ENCODE data around the gene ACOXL. TPM values are rescaled to one million over a fixed set of nuclear protein-coding genes. Genes with fewer than 3 reads are reported as not detected.

ACOXL gene
- total and polyA plus RNA-seq, 10 of the 15 experiments (the other 5 are each of a cell fraction or from before 2014, with no cell fraction given): 0.05 to 1.3 (median 0.71) TPM

DNA sequence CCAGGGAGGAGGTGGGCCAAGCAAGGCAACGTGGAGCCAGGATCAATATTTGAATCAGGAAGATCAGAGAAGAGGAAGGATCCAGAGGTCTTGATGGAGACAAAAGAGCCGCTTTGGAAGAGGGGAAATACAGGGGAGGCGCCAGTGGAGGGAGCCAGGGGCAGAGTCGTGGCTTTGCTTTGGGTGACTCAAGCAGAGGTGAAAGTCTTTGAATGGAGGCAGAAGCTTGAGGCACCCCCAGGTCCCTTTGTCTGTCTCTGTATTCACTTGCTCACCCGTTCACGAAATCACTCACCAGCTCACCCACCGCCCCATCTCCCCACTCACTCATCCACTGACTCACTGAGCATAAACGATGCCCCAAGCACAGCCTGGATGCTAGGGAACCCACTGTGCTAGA lies 134.1 kb downstream of the ACOXL start:
- Histone ChIP-seq H4K20me1 (ENCODE audit: control insufficient read depth, insufficient read depth) (no peaks in the 10 kb centered on the region), H3K27me3 (replicated peaks in 1 of 2; ENCODE audit: control insufficient read depth in 2 of 2, insufficient read depth in 2 of 2, low read length in 1 of 2) (peaks cover 0 to 1% of the 10 kb centered on the region in 2 experiments; a peak in 2 of 4 replicates), H3K36me3 (ENCODE audit: control insufficient read depth in 2 of 2, insufficient read depth in 2 of 2, low read length in 1 of 2) (no peaks in the 10 kb centered on the region), H3K4me3 (no peak overlapping the region), H3K79me2 (ENCODE audit: control insufficient read depth, insufficient read depth, low read length) (no peaks in the 10 kb centered on the region), H3K9me3 (replicated peaks; ENCODE audit: control insufficient read depth, insufficient read depth, low read length) (no peaks in the 10 kb centered on the region; the same call in 2 of the 3 replicates), H3K4me2 (ENCODE audit: control insufficient read depth, insufficient read depth) (no peak overlapping the region), H3K9ac (ENCODE audit: control insufficient read depth, insufficient read depth, low read length) (no peak overlapping the region), H2AFZ (ENCODE audit: control insufficient read depth, low read depth, low read length) (no peak overlapping the region), H3K4me1 (ENCODE audit: control insufficient read depth, insufficient read depth, low read length) (peaks cover 33% of the 10 kb centered on the region), H3K27ac (ENCODE audit: control insufficient read depth, insufficient read depth) (no peak overlapping the region)
- DNase-seq (ENCODE audit: low read depth, low spot score) (no peak), FAIRE-seq (no peak), ATAC-seq (no peak)
- intact Hi-C loops (cut with micrococcal nuclease; ENCODE audit: unreplicated experiment) (no loop called here), in situ Hi-C loops (cut with MboI) (loop anchor here (25.0 kb wide), 1 partner anchor 346 kb away; no protein-coding TSS in a partner anchor)
- BruUV-seq (replicated peaks): no TSS peak
- TF ChIP-seq HDAC6 (IDR thresholded peaks at IDR 0.05; ENCODE audit: unreplicated experiment) (no peak), RAD21 (IDR thresholded peaks at IDR 0.05; ENCODE audit: insufficient read depth, low read depth, low read length) (peak; percentile 17; the same call in 1 of the 2 replicates), FOXM1 (IDR thresholded peaks at IDR 0.05; ENCODE audit: low read depth, low read length) (no peak)
- TF ChIP-seq, protein P1, sequence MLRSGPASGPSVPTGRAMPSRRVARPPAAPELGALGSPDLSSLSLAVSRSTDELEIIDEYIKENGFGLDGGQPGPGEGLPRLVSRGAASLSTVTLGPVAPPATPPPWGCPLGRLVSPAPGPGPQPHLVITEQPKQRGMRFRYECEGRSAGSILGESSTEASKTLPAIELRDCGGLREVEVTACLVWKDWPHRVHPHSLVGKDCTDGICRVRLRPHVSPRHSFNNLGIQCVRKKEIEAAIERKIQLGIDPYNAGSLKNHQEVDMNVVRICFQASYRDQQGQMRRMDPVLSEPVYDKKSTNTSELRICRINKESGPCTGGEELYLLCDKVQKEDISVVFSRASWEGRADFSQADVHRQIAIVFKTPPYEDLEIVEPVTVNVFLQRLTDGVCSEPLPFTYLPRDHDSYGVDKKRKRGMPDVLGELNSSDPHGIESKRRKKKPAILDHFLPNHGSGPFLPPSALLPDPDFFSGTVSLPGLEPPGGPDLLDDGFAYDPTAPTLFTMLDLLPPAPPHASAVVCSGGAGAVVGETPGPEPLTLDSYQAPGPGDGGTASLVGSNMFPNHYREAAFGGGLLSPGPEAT (IDR thresholded peaks at IDR 0.05; ENCODE audit: low read depth): no peak
- TF ChIP-seq, protein P2, sequence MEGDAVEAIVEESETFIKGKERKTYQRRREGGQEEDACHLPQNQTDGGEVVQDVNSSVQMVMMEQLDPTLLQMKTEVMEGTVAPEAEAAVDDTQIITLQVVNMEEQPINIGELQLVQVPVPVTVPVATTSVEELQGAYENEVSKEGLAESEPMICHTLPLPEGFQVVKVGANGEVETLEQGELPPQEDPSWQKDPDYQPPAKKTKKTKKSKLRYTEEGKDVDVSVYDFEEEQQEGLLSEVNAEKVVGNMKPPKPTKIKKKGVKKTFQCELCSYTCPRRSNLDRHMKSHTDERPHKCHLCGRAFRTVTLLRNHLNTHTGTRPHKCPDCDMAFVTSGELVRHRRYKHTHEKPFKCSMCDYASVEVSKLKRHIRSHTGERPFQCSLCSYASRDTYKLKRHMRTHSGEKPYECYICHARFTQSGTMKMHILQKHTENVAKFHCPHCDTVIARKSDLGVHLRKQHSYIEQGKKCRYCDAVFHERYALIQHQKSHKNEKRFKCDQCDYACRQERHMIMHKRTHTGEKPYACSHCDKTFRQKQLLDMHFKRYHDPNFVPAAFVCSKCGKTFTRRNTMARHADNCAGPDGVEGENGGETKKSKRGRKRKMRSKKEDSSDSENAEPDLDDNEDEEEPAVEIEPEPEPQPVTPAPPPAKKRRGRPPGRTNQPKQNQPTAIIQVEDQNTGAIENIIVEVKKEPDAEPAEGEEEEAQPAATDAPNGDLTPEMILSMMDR (IDR thresholded peaks at IDR 0.05 in 2 of 3, conservative IDR thresholded peaks at IDR 0.05 in 1 of 3; ENCODE audit: control insufficient read depth in 2 of 3, extremely low read depth in 1 of 3, insufficient read depth in 1 of 3, low read depth in 3 of 3, low read length in 3 of 3): 0 out of 6 replicates have a peak, but pooled peaks of 1 of the 3 experiments have one; percentile 5
- TF ChIP-seq, protein P3, sequence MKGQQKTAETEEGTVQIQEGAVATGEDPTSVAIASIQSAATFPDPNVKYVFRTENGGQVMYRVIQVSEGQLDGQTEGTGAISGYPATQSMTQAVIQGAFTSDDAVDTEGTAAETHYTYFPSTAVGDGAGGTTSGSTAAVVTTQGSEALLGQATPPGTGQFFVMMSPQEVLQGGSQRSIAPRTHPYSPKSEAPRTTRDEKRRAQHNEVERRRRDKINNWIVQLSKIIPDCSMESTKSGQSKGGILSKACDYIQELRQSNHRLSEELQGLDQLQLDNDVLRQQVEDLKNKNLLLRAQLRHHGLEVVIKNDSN (IDR thresholded peaks at IDR 0.05; ENCODE audit: borderline replicate concordance, extremely low read length, insufficient read depth, low read depth, low read length): no peak
- ChIA-PET SMC1A (ENCODE audit: uncharacterized antibody, unreplicated experiment) (interaction anchor here (1.0 kb wide), 1 partner anchor 162 kb away, joined by 5 read pairs; no protein-coding TSS in a partner anchor), RAD21 (ENCODE audit: unreplicated experiment) (interaction anchor here (1.2 kb wide), 1 partner anchor 12 kb away, joined by 3 read pairs; no protein-coding TSS in a partner anchor), POLR2A (no interaction called here), CTCF (interaction anchor here (2.8 kb wide), 1 partner anchor 55 kb away, joined by 9 read pairs; no protein-coding TSS in a partner anchor)
- 73% methylated on average over 8 of the region's 8 CpGs for WGBS (ENCODE audit: insufficient coverage, insufficient replicate concordance, low lambda C conversion rate, missing lambda C conversion rate)

All from GM12878 (cell line).